ENCODE data around the gene TBX1. TPM values are rescaled to one million over a fixed set of nuclear protein-coding genes. Genes with fewer than 3 reads are reported as not detected.
"Not testable (repeated sequence)": the region's sequence is repeated elsewhere in the genome, so short reads cannot be mapped to it uniquely, and the experiment has no call there.

The TBX1 gene
- total RNA-seq, 1 donor from 2014 or later: 24.2 TPM

DNA sequence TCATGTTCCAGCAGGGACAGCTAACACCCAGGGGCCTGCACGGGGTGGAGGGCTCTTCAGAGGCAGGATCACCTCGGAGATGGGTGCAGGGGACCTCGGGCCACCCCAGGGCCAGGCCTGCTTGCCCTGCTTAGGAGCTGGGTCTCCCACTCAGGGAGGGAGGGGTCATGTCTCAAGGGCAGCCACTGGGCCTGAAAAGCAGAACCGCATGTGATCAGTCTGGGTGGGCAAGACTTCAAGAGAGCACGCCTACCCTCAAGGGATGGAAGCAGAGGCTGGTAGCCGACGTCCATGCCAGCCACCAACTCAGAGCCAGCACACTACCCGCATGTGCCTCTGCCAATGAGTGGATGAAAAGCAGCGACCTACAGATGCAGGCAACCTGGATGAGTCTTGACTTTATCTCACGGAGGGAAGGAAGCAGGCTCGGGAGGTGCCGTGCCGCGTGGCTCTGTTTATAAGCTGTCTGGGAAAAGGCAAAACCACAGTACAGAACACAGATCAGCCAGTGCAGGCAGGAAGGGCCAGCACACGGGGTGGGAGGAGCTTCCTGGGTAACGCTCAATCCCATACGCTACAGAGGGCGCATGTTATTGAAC lies 16.0 kb downstream of the TBX1 start:
- Mint-ChIP-seq H3K4me1 (ENCODE audit: unreplicated experiment) (peaks cover 7% of the 10 kb centered on the region), H3K27ac (ENCODE audit: unreplicated experiment) (no peak overlapping the region), H3K27me3 (ENCODE audit: unreplicated experiment) (peaks cover 4% of the 10 kb centered on the region), H3K4me3 (ENCODE audit: unreplicated experiment) (no peak overlapping the region), H3K9me3 (ENCODE audit: unreplicated experiment) (no peaks in the 10 kb centered on the region), H3K36me3 (ENCODE audit: unreplicated experiment) (no peaks in the 10 kb centered on the region)
- TF ChIP-seq, protein P1, sequence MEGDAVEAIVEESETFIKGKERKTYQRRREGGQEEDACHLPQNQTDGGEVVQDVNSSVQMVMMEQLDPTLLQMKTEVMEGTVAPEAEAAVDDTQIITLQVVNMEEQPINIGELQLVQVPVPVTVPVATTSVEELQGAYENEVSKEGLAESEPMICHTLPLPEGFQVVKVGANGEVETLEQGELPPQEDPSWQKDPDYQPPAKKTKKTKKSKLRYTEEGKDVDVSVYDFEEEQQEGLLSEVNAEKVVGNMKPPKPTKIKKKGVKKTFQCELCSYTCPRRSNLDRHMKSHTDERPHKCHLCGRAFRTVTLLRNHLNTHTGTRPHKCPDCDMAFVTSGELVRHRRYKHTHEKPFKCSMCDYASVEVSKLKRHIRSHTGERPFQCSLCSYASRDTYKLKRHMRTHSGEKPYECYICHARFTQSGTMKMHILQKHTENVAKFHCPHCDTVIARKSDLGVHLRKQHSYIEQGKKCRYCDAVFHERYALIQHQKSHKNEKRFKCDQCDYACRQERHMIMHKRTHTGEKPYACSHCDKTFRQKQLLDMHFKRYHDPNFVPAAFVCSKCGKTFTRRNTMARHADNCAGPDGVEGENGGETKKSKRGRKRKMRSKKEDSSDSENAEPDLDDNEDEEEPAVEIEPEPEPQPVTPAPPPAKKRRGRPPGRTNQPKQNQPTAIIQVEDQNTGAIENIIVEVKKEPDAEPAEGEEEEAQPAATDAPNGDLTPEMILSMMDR (IDR thresholded peaks at IDR 0.05): no peak
- no peak for DNase-seq (ENCODE audit: extremely low spot score, unreplicated experiment)

GRCh38 chr22:19777192-19777591 lies 16.6 kb downstream of the TBX1 start:
- not testable (repeated sequence) for DNase-seq (ENCODE audit: extremely low spot score, unreplicated experiment); H3K27me3 Mint-ChIP-seq (ENCODE audit: unreplicated experiment); H3K4me3 Mint-ChIP-seq (ENCODE audit: unreplicated experiment); H3K27ac Mint-ChIP-seq (ENCODE audit: unreplicated experiment); H3K36me3 Mint-ChIP-seq (ENCODE audit: unreplicated experiment); H3K9me3 Mint-ChIP-seq (ENCODE audit: unreplicated experiment); H3K4me1 Mint-ChIP-seq (ENCODE audit: unreplicated experiment)

GRCh38 chr22:19779011-19779421 lies 18.4 kb downstream of the TBX1 start:
- Mint-ChIP-seq H3K4me3 (ENCODE audit: unreplicated experiment) (no peak overlapping the region), H3K36me3 (ENCODE audit: unreplicated experiment) (no peaks in the 10 kb centered on the region), H3K27ac (ENCODE audit: unreplicated experiment) (no peak overlapping the region), H3K9me3 (ENCODE audit: unreplicated experiment) (no peaks in the 10 kb centered on the region), H3K27me3 (ENCODE audit: unreplicated experiment) (no peaks in the 10 kb centered on the region), H3K4me1 (ENCODE audit: unreplicated experiment) (peaks cover 7% of the 10 kb centered on the region)
- TF ChIP-seq, protein P1 (IDR thresholded peaks at IDR 0.05): no peak
- no peak for DNase-seq (ENCODE audit: extremely low spot score, unreplicated experiment)

GRCh38 chr22:19779685-19780268 lies 19.2 kb downstream of the TBX1 start:
- no peak overlapping the region for H3K4me3 Mint-ChIP-seq (ENCODE audit: unreplicated experiment)

DNA sequence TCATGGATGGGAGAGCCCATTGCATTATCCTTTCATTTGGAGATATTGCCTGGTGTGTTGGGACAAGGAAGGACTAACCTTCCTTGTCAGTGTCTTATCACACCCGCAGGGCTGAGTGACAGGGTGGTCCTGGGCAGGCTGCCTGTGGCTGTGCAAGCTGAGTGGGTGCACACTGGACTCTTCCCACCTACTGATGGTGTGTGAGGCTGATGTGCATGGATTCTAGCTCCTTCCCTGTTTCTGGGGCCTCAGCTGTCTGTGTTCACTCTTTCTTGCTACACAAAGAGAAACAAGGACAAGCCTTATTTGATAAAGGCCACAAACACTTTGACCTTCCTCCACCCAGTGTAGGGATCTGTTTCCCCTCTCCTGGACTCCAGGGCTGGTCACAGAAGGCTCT lies 22.0 kb downstream of the TBX1 start:
- no peaks in the 10 kb centered on the region for H3K36me3 Mint-ChIP-seq (ENCODE audit: unreplicated experiment)
- TF ChIP-seq, protein P1 (IDR thresholded peaks at IDR 0.05): no peak
- no peak for DNase-seq (ENCODE audit: extremely low spot score, unreplicated experiment)
- H3K4me3 Mint-ChIP-seq (ENCODE audit: unreplicated experiment): no peak overlapping the region
- H3K27me3 Mint-ChIP-seq (ENCODE audit: unreplicated experiment): no peaks in the 10 kb centered on the region
- no peaks in the 10 kb centered on the region for H3K9me3 Mint-ChIP-seq (ENCODE audit: unreplicated experiment)
- H3K27ac Mint-ChIP-seq (ENCODE audit: unreplicated experiment): no peak overlapping the region
- peaks cover 7% of the 10 kb centered on the region for H3K4me1 Mint-ChIP-seq (ENCODE audit: unreplicated experiment)

More at GRCh38 chr22:19779685-19780268, 19.2 kb downstream of the TBX1 start:
- Mint-ChIP-seq H3K27me3 (ENCODE audit: unreplicated experiment) (no peaks in the 10 kb centered on the region), H3K27ac (ENCODE audit: unreplicated experiment) (no peak overlapping the region), H3K36me3 (ENCODE audit: unreplicated experiment) (no peaks in the 10 kb centered on the region), H3K9me3 (ENCODE audit: unreplicated experiment) (no peaks in the 10 kb centered on the region), H3K4me1 (ENCODE audit: unreplicated experiment) (peaks cover 7% of the 10 kb centered on the region)
- TF ChIP-seq, protein P1 (IDR thresholded peaks at IDR 0.05): no peak
- DNase-seq (ENCODE audit: extremely low spot score, unreplicated experiment): no peak
